ENCODE measurements around the gene HOXA13.

HOXA13 gene

GRCh38 chr7:27154369-27154768, 45.5 kb downstream of the HOXA13 start:
- no peak overlapping the region for H4K12ac ChIP-seq (ENCODE audit: low read depth, low read length)
- H3K23ac ChIP-seq (ENCODE audit: low read length), result no peak overlapping the region
- DNase-seq, result no peak
- H3K4me1 ChIP-seq (ENCODE audit: control insufficient read depth in 1 of 2, insufficient read depth in 2 of 2, low read length in 2 of 2), result peaks cover 0 to 2% of the 10 kb centered on the region in 2 experiments
- no peaks in the 10 kb centered on the region for H3K36me3 ChIP-seq (ENCODE audit: control insufficient read depth in 1 of 2, insufficient read depth in 2 of 2, low read length in 2 of 2)
- no peak overlapping the region for H3K4me2 ChIP-seq (ENCODE audit: low read length)
- no peak overlapping the region for H2BK12ac ChIP-seq (ENCODE audit: low read length)
- WGBS (ENCODE audit: extremely low coverage, insufficient coverage, insufficient read length), result no CpG with 5 or more reads among the region's 10 CpGs
- H2BK120ac ChIP-seq (ENCODE audit: insufficient read depth, low read length, poor library complexity), result no peak overlapping the region
- H4K8ac ChIP-seq (ENCODE audit: low read depth, low read length), result no peak overlapping the region
- no peak overlapping the region for H3K27ac ChIP-seq (ENCODE audit: low read depth, low read length)
- no peak overlapping the region for H3K4me3 ChIP-seq (ENCODE audit: low read depth, low read length)
- H3K4ac ChIP-seq (ENCODE audit: low read depth, low read length), result no peak overlapping the region
- no peak overlapping the region for H3K9ac ChIP-seq (ENCODE audit: low read length)
- peaks cover 54% of the 10 kb centered on the region for H3K9me3 ChIP-seq (ENCODE audit: insufficient read depth, low read depth, low read length)
- H2AFZ ChIP-seq (ENCODE audit: insufficient read depth, low read length, poor library complexity), result no peak overlapping the region
- no peak overlapping the region for H4K91ac ChIP-seq (ENCODE audit: low read depth, low read length)
- H3K79me2 ChIP-seq (ENCODE audit: control insufficient read depth, insufficient read depth, low read length, poor library complexity), result no peaks in the 10 kb centered on the region
- H3K27me3 ChIP-seq (ENCODE audit: insufficient read depth, low read length), result peaks cover 91% of the 10 kb centered on the region
- H3K14ac ChIP-seq (ENCODE audit: low read length), result no peak overlapping the region
- no peak overlapping the region for H2AK5ac ChIP-seq (ENCODE audit: low read length)
- no peak overlapping the region for H2BK5ac ChIP-seq (ENCODE audit: low read depth, low read length, poor library complexity)
- no peaks in the 10 kb centered on the region for H3K79me1 ChIP-seq (ENCODE audit: low read length)
- H3K18ac ChIP-seq (ENCODE audit: low read length), result no peak overlapping the region

DNA sequence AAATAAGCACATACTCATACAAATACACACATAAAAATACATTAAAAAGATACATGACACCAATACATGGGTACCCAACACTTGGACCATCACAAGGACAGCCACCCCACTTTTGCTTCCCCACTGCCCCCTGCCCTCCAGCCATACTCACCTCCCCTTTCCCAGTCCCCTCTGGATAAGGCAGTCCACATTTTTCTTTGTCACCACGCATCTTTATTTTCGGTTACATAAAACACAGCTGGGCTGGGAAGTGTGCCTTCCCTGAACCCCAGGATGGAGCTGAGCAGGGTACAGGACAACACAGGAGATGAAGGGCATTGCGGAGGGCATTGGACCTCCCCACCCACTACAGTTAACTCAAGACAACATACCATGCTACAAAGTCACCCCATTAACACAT, 46.4 kb downstream of the HOXA13 start:
- WGBS (ENCODE audit: extremely low coverage, insufficient coverage, insufficient read length), result no CpG with 5 or more reads among the region's 3 CpGs
- H3K27me3 ChIP-seq (ENCODE audit: insufficient read depth, low read length), result peaks cover 91% of the 10 kb centered on the region
- H3K79me2 ChIP-seq (ENCODE audit: control insufficient read depth, insufficient read depth, low read length, poor library complexity), result no peaks in the 10 kb centered on the region
- H3K36me3 ChIP-seq (ENCODE audit: control insufficient read depth in 1 of 2, insufficient read depth in 2 of 2, low read length in 2 of 2), result no peaks in the 10 kb centered on the region
- no peak overlapping the region for H3K9ac ChIP-seq (ENCODE audit: low read length)
- peaks cover 0 to 2% of the 10 kb centered on the region in 2 experiments for H3K4me1 ChIP-seq (ENCODE audit: control insufficient read depth in 1 of 2, insufficient read depth in 2 of 2, low read length in 2 of 2)
- H2BK12ac ChIP-seq (ENCODE audit: low read length), result no peak overlapping the region
- H2BK120ac ChIP-seq (ENCODE audit: insufficient read depth, low read length, poor library complexity), result no peak overlapping the region
- no peak overlapping the region for H3K18ac ChIP-seq (ENCODE audit: low read length)
- H3K4me2 ChIP-seq (ENCODE audit: low read length), result no peak overlapping the region
- H3K9me3 ChIP-seq (ENCODE audit: insufficient read depth, low read depth, low read length), result peaks cover 51% of the 10 kb centered on the region
- no peak overlapping the region for H3K4me3 ChIP-seq (ENCODE audit: low read depth, low read length)
- DNase-seq, result no peak
- H3K4ac ChIP-seq (ENCODE audit: low read depth, low read length), result no peak overlapping the region
- no peak overlapping the region for H4K12ac ChIP-seq (ENCODE audit: low read depth, low read length)
- H3K27ac ChIP-seq (ENCODE audit: low read depth, low read length), result no peak overlapping the region
- no peak overlapping the region for H3K14ac ChIP-seq (ENCODE audit: low read length)
- no peak overlapping the region for H2BK5ac ChIP-seq (ENCODE audit: low read depth, low read length, poor library complexity)
- H4K8ac ChIP-seq (ENCODE audit: low read depth, low read length), result no peak overlapping the region
- H3K23ac ChIP-seq (ENCODE audit: low read length), result no peak overlapping the region
- no peak overlapping the region for H2AK5ac ChIP-seq (ENCODE audit: low read length)
- H3K79me1 ChIP-seq (ENCODE audit: low read length), result no peaks in the 10 kb centered on the region
- H2AFZ ChIP-seq (ENCODE audit: insufficient read depth, low read length, poor library complexity), result no peak overlapping the region
- H4K91ac ChIP-seq (ENCODE audit: low read depth, low read length), result no peak overlapping the region

- H4K8ac ChIP-seq (ENCODE audit: low read depth, low read length), result no peak overlapping the region
- no peak overlapping the region for H3K4me2 ChIP-seq (ENCODE audit: low read length)
- H3K79me2 ChIP-seq (ENCODE audit: control insufficient read depth, insufficient read depth, low read length, poor library complexity), result no peaks in the 10 kb centered on the region
- H4K91ac ChIP-seq (ENCODE audit: low read depth, low read length), result no peak overlapping the region
- no peak overlapping the region for H2AK5ac ChIP-seq (ENCODE audit: low read length)
- no peak overlapping the region for H3K27ac ChIP-seq (ENCODE audit: low read depth, low read length)
- H2BK12ac ChIP-seq (ENCODE audit: low read length), result no peak overlapping the region
- H3K27me3 ChIP-seq (ENCODE audit: insufficient read depth, low read length), result peaks cover 91% of the 10 kb centered on the region
- H3K9ac ChIP-seq (ENCODE audit: low read length), result no peak overlapping the region
- peaks cover 0 to 2% of the 10 kb centered on the region in 2 experiments for H3K4me1 ChIP-seq (ENCODE audit: control insufficient read depth in 1 of 2, insufficient read depth in 2 of 2, low read length in 2 of 2)
- H4K12ac ChIP-seq (ENCODE audit: low read depth, low read length), result no peak overlapping the region
- H3K18ac ChIP-seq (ENCODE audit: low read length), result no peak overlapping the region
- no peaks in the 10 kb centered on the region for H3K36me3 ChIP-seq (ENCODE audit: control insufficient read depth in 1 of 2, insufficient read depth in 2 of 2, low read length in 2 of 2)
- no peak overlapping the region for H3K4me3 ChIP-seq (ENCODE audit: low read depth, low read length)
- no CpG with 5 or more reads among the region's 22 CpGs for WGBS (ENCODE audit: extremely low coverage, insufficient coverage, insufficient read length)
- no peak overlapping the region for H2AFZ ChIP-seq (ENCODE audit: insufficient read depth, low read length, poor library complexity)
- H3K14ac ChIP-seq (ENCODE audit: low read length), result no peak overlapping the region
- no peak for DNase-seq
- H2BK120ac ChIP-seq (ENCODE audit: insufficient read depth, low read length, poor library complexity), result no peak overlapping the region
- H3K9me3 ChIP-seq (ENCODE audit: insufficient read depth, low read depth, low read length), result peaks cover 52% of the 10 kb centered on the region
- H3K4ac ChIP-seq (ENCODE audit: low read depth, low read length), result no peak overlapping the region
- H3K79me1 ChIP-seq (ENCODE audit: low read length), result no peaks in the 10 kb centered on the region
- H3K23ac ChIP-seq (ENCODE audit: low read length), result no peak overlapping the region
- no peak overlapping the region for H2BK5ac ChIP-seq (ENCODE audit: low read depth, low read length, poor library complexity)
These were observed 47.0 kb downstream of the HOXA13 start for GRCh38 chr7:27152816-27153442.

- H3K79me1 ChIP-seq (ENCODE audit: low read length), result no peaks in the 10 kb centered on the region
- H2AFZ ChIP-seq (ENCODE audit: insufficient read depth, low read length, poor library complexity), result no peak within 1 kb of the TSS
- H3K18ac ChIP-seq (ENCODE audit: low read length), result no peak within 1 kb of the TSS
- H4K12ac ChIP-seq (ENCODE audit: low read depth, low read length), result no peak within 1 kb of the TSS
- WGBS (ENCODE audit: extremely low coverage, insufficient coverage, insufficient read length), result no CpG with 5 or more reads among the region's 53 CpGs
- DNase-seq, result peak in 1 of 2 donors; percentile 27
- H3K14ac ChIP-seq (ENCODE audit: low read length), result no peak within 1 kb of the TSS
- H3K9ac ChIP-seq (ENCODE audit: low read length), result no peak within 1 kb of the TSS
- no peak within 1 kb of the TSS for H4K8ac ChIP-seq (ENCODE audit: low read depth, low read length)
- H2BK12ac ChIP-seq (ENCODE audit: low read length), result no peak within 1 kb of the TSS
- peaks cover 51% of the 10 kb centered on the region for H3K9me3 ChIP-seq (ENCODE audit: insufficient read depth, low read depth, low read length)
- peaks cover 90% of the 10 kb centered on the region for H3K27me3 ChIP-seq (ENCODE audit: insufficient read depth, low read length)
- peaks cover 0 to 2% of the 10 kb centered on the region in 2 experiments for H3K4me1 ChIP-seq (ENCODE audit: control insufficient read depth in 1 of 2, insufficient read depth in 2 of 2, low read length in 2 of 2)
- no peak within 1 kb of the TSS for H2BK5ac ChIP-seq (ENCODE audit: low read depth, low read length, poor library complexity)
- no peaks in the 10 kb centered on the region for H3K79me2 ChIP-seq (ENCODE audit: control insufficient read depth, insufficient read depth, low read length, poor library complexity)
- H3K4me3 ChIP-seq (ENCODE audit: low read depth, low read length), result no peak within 1 kb of the TSS
- H3K4ac ChIP-seq (ENCODE audit: low read depth, low read length), result no peak within 1 kb of the TSS
- no peak within 1 kb of the TSS for H2BK120ac ChIP-seq (ENCODE audit: insufficient read depth, low read length, poor library complexity)
- no peak within 1 kb of the TSS for H2AK5ac ChIP-seq (ENCODE audit: low read length)
- no peak within 1 kb of the TSS for H4K91ac ChIP-seq (ENCODE audit: low read depth, low read length)
- no peak within 1 kb of the TSS for H3K4me2 ChIP-seq (ENCODE audit: low read length)
- H3K27ac ChIP-seq (ENCODE audit: low read depth, low read length), result no peak within 1 kb of the TSS
- no peaks in the 10 kb centered on the region for H3K36me3 ChIP-seq (ENCODE audit: control insufficient read depth in 1 of 2, insufficient read depth in 2 of 2, low read length in 2 of 2)
- no peak within 1 kb of the TSS for H3K23ac ChIP-seq (ENCODE audit: low read length)
These were observed 47.7 kb downstream of the HOXA13 start, which contains the start of gene HOXA3 for GRCh38 chr7:27151931-27152815. Gene HOXA3, minus strand, starts transcription at chr7:27152583. Its CDS starts 41,943 bp downstream, at chr7:27110640.
